ENCODE results near the gene HAVCR1.
"Not testable (repeated sequence)": the region's sequence is repeated elsewhere in the genome, so short reads cannot be mapped to it uniquely, and the experiment has no call there.

The HAVCR1 gene

DNA sequence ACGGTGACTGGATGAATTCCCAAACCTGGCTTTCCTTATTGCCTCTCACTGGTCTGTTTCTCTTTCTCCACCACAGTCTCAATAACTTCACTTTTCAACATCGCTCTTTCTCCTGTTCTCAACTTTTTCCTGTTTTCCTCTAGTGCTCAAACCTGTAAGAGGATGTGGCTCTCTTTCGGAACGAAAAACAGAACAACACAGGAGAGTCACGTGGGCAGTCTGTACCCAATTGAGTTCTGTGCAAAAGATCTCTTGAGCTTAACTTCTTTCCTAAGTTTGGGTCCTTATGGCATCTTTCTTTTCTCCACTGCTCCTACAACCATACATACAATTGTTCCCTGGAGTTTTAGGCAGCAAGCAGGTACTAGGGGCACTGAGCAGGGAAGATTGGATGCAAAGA is 8.9 kb downstream of the HAVCR1 start:
- no peak for DNase-seq (ENCODE audit: low read depth in 2 of 2)

DNA sequence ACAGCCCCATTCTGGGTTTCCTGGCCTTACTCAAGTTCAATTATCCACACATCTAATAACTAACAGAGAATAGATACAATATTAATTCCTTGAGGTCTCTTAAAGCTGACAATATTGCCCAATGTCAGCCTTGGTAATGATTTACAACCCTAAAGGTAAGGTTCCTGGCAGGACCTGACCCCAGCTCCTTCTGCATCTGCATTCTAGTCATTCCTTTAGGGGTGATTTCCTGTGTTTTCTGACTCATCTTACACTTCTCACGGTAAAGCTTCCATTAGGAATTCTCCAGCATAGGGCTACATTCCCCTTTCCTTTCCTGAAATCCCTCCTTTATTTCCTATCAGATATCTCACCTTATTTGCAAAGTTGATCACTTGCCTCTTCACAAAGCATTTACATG is 9.3 kb downstream of the HAVCR1 start:
- no peak for DNase-seq (ENCODE audit: low read depth in 2 of 2)

DNA sequence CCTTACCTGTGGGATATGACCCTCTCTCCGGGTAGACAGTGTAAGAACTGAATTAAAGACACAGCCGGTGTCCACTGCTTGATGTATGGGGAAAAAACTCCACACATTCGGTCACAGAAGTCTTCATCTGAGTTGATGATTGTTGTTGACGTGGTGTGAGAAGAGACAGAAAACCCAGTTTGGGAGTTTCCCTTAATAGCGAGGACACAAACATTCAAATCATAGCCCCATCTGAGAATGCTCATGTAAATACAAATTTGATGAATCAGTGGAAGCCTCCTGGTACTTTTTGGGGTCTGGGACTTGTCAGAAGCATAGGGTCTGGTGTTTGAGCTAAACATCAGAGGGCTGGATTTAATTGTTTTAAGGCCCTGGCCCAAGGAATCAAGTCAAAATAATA is 11.0 kb downstream of the HAVCR1 start:
- no peak for DNase-seq (ENCODE audit: low read depth in 2 of 2)

DNA sequence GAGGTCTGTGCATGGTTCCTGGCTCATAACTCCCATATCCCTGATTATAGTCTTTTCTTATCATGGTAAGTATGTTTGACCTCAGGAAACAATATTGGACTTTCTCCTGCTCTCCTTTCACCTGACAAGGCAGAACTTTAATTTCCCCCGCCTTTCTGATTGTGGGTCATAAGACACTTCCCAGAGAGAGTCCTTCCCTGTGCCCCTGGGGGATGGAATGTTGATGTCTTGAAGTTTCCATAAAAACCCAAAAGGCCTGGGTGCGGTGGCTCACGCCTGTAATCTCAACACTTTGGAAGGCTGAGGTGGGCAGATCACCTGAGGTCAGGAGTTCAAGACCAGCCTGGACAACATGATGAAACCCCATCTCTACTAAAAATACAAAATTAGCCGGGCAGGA is 11.9 kb downstream of the HAVCR1 start:
- DNase-seq (ENCODE audit: low read depth in 2 of 2), result not testable (repeated sequence)

DNA sequence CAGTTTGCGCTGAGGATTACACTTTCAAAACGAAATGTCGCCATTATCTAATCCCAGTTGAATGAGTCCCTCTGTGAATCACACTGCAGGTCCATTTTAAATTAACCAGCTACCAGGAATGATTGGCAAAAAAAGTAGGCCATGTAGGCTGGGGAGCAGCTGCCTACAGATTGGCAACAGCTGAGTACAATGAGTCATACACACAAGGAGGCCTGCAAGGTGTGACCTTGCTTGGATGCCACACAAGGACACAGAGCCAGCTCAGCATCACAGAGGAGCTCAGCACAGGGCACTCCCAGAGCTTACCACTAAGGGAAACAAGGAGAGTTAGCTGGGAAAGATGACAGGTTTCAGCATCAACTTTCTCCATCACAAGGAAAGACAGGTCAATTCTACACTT is 12.9 kb downstream of the HAVCR1 start:
- DNase-seq (ENCODE audit: low read depth in 2 of 2), result no peak

DNA sequence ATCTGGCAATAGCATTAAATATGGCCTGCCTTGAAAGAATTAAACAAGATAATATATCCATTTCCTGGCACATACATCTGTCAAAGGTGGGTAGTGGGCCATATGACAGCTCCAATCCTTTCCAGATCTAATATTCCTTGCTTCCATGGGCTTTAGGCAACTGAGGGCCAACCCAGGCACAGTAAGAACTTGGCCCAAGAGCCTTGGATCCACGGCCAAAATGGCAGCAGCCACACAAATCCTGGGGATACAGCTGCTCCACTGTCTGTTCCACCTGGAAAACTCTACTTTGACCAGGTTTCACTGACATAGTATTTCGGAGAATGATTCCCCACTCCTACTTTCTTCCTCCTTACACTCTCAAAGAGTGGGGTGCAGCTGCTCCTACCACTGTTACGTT is 13.3 kb downstream of the HAVCR1 start:
- no peak for DNase-seq (ENCODE audit: low read depth in 2 of 2)

DNA sequence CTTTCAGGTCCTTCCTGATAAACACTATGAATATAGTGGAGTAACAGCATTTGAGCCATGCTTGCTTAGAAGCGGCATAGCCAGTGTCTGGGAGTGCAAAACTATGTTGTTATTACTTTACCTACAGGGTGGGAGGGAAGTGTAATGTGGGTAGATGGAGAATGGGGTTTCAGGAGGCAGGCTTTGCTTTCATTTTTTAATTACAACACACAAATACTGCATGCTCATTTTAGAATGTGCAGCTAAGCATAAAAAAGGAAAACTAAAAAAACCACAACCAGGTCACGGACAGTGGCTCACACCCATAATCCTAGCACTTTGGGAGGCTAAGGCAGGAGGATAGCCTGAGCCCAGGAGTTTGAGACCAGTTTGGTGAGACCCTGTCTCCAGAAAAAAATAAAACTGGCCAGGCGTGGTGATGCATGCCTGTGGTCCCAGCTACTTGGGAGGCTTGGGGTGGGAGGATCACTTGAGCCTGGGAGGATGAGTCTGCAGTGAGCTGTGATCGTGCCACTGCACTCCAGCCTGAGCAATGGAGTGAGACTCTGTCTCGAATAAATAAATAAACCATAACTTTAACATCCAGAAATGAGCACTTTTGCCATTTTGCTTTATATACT is 20.2 kb downstream of the HAVCR1 start:
- DNase-seq (ENCODE audit: low read depth in 2 of 2), result no peak

DNA sequence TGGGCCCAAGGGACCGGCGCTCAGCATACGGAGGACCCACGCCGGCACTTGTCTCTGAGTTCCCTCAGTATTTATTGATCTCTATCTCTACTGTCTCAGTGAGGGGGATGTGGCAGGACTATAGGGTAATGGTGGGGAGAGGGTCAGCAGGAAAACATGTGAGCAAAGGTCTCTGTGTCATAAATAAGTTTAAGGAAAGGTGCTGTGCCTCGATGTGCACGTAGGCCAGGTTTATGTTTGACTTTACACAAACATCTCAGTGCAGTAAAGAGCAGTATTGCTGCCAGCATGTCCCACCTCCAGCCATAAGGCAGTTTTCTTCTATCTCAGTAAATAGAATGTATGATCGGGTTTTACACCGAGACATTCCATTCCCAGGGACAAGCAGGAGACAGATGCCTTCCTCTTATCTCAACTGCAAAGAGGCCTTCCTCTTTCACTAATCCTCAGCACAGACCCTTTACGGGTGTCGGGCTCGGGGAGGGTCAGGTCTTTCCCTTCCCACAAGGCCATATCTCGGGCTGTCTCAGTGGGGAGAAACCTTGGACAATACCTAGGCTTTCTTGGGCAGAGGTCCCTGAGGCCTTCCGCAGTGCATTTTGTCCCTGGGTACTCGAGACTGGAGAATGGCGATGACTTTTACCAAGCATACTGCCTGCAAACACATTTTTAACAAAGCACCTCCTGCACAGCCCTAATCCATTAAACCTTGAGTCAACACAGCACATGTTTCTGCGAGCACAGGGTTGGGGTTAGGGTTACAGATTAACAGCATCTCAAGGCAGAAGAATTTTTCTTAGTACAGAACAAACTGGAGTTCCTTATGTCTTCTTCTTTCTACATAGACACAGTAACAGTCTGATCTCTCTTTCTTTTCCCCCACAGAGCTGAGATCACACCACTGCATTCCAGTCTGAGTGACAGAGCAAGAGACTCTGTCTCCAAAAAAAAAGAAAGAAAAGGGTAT is 24.5 kb downstream of the HAVCR1 start:
- not testable (repeated sequence) for DNase-seq (ENCODE audit: low read depth in 2 of 2)

DNA sequence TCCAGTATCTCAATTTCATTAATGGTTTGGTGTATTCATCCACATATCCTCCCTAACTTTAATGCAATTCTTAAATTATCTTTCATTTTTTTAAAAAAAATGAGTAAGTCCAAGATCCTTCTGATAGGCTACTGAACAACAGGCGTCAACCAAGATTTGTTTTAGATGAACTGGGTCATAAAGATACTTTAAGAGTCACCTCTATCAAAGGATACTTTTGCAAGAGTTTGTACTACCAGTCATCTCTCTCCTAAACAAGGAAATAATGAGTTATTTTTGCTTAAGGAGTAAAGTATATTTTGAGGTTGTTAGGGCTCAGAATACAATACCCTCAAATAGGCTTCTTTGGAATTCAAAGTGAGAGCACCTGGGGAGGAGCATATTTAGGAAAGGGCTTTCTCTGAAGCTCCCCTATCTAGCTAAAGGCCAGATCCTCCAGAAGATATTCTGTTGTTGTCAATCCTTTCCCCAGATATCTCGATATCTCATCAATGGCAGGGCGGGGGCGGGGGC is 25.8 kb downstream of the HAVCR1 start:
- no peak for DNase-seq (ENCODE audit: low read depth in 2 of 2)

DNA sequence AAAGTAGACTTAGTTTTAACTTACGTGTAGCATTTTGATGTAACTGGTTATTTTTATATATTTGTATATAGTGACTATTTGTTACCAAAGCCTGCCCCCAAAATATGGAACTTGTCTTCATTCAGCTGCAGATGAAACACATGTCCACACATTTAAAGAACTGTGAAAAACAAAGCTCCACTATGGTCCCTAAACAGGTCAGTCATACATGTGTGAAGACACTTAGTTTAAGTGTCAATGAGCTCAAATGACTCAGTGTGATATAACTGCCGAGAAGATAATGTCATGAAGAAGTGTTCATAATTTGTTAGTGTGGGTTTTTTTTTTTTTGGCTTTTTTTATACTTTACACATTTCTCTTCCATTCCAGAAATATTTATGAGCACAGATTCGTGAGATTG is 28.2 kb downstream of the HAVCR1 start:
- DNase-seq (ENCODE audit: low read depth in 2 of 2), result no peak

DNA sequence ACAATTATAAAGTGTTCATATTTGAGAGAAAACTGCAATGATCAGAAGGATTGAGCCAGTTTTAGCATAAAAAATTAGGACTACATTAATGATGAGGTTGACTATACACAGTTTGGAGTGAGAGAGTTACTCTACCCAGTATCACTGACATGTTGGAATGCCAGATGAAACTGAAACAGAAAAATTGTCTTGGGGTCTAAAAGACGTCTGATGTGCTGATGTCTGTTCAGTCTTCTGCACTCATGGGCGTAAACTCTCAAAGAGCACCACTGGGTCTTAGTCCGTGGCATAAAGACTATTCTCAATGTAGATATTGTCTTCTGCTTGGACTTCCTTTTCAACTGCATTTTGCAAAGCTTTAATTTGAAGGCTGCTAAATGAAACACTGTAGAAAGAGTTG is 29.5 kb downstream of the HAVCR1 start:
- no peak for DNase-seq (ENCODE audit: low read depth in 2 of 2)

DNA sequence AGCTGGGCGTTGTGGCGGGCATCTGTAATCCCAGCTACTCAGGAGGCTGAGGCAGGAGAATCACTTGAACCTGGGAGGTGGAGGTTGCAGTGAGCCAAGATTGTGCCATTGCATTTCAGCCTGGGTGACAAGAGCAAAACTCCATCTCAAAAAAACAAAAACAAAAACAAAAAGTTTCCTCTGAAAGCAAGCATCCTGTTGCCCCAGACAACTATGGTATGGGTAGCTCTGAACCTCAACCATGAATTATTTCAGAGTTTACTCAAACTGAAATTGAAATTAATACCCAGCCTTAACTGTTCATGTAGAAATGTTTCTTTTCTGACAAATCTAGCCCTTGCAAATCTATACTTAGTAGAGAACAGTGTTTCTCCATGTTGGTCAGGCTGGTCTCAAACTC is 31.3 kb downstream of the HAVCR1 start:
- not testable (repeated sequence) for DNase-seq (ENCODE audit: low read depth in 2 of 2)

DNA sequence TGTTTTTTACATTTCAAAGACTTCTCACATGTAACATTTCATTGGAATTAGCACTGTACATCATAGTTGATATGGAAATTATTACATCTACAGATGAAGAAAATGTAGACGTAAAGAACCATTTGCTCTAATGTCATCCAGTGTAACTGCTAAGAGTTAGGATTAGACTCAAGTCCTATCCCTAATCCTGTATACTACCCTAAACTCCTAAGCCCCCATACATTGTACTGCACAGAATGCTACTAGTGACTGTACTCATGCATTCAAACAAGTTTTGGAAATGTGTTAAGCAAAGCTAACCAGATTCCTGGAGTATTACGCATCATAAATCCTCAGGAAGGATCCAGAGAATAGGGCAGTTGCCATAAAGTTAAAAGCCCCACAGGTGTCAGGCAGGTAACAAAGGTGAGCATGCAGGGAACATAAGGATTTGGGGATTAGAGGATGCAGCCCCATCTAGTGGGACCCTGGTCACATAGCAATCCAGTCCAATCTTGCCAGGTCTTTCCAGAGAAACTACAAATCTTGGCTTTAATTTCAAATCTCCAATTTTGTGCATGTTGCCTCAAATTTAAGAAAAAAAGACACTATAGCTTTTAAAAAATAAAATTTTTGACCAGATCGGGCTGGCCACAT is 32.0 kb downstream of the HAVCR1 start:
- no peak for DNase-seq (ENCODE audit: low read depth in 2 of 2)

DNA sequence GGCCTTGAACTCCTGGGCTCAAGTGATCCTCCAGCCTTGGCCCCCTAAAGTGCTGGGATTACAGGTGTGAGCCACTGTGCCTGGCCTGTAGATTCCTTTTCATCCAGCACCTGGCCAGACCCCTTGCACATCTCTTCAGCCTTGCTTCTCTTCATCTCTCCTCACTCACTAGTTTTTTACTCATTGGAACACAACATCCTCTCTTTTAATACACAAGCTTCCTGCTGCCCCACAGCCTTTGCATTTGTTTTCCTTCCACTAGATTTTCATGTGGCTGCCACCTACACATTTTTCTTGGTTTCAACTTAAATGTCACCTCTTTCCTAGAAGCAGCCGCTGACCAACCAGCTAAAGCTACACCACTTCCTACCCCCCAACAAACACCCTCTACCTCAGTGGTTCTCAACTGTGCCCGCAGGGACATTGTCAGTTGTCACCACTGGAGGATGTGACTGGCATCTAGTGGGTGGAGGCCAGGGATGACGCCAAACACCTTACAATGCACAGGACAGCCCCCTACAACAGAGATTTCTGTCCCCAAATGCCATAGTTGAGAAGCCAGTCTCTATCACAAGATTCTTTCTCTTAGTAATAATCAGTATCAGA is 33.7 kb downstream of the HAVCR1 start:
- no peak for DNase-seq (ENCODE audit: low read depth in 2 of 2)

DNA sequence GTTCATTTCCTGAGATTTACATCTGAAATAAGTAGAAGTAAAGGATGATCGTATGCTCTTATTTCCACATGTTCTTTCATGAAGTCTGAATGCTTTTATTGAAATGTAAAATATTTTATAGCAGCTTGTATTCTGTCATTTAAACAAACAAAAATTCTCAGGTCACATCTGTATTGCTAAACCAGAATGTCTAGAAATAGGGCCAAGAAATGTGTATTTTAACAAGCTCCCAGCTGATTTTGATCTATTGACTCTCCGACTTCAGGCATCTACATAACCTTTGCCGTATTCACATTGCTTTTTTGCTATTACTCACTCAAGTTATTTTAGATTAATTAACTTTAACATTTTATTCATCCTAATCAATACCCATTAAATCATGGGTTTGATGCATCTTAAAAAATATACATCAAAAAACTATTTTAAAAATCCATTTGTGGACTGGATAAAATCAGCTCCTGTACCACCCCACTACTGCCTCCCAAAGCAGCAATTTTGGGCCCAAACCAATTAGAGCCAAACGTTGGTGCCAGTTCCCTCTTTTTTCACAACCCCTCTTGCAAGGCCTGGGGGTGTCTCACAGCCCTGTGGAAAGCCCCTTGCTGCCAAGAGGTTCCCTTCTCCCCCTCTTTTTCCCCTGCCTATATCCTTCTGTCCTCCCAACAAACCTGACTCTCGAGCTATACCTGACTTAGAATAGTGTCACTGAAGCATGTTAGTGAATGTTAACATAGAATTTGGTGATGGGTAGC is 34.5 kb downstream of the HAVCR1 start:
- no peak for DNase-seq (ENCODE audit: low read depth in 2 of 2)

DNA sequence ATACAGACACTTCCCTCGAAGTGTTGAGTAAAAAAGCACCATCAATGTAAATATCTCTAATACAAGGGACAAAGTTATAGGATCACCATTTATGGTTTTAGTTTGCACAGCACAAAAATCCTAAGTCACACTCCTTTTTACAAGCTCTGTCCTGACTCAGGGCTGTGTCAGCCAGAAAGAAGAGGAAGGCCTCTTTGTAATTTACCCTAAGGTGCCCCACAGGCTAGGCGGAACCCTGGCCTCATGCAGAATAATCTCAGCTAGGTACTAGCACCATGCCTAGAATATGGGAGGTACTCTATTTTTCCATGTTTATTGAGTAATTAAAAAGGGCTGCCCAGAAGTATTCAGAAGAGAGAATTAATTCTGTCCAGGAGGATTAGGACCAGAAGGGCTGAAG is 36.9 kb downstream of the HAVCR1 start:
- no peak for DNase-seq (ENCODE audit: low read depth in 2 of 2)

DNA sequence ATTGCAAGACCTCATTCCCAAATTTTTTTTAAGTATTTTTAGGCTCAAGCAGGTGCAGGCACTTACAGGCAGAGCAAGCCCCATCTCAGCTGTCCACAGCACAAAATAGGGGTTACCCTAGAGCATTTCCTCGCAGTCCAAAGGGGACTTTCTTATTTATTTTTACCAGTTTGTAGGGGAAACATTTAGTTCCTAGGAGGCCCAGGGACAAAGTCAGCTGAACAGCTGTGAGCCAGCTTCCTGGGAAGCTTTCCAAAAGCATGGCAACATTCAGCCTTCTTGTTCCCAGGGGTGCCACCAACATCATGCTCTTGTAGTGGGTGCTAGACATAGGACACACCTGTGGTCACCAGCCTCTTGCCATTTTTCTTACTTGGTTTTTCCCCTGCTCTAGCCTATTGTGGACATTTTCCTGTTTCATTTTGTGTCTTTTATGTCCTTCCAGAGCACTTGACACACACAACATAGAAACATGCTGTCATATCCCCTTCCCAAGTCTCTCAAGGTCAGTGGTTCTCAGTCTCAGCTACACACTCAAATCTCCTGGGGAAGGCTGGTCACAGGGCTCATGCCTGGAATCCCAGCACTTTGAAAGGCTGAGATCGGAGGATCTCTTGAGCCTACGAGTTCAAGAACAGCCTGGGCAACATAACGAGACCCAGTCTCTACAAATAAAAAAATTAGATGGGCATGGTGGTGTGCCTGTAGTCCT is 38.2 kb downstream of the HAVCR1 start:
- no peak for DNase-seq (ENCODE audit: low read depth in 2 of 2)

DNA sequence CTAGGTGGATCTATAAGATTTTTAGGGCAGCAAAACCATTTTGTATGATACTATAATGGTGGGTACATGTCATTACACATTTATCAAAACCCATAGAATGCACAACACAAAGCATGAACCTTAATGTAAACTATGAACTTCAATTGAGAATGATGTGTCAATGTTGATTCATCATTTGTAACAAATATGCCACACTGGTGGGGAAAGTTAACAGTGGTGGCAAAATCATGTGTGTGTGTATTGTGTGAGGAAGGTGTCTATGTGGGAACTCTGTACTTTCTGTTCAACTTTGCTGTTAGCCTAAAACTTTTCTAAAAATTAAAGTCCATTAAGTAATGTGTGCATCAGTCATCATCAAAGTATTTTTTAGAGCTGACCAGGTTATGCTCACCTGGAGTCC is 38.9 kb downstream of the HAVCR1 start:
- no peak for DNase-seq (ENCODE audit: low read depth in 2 of 2)

DNA sequence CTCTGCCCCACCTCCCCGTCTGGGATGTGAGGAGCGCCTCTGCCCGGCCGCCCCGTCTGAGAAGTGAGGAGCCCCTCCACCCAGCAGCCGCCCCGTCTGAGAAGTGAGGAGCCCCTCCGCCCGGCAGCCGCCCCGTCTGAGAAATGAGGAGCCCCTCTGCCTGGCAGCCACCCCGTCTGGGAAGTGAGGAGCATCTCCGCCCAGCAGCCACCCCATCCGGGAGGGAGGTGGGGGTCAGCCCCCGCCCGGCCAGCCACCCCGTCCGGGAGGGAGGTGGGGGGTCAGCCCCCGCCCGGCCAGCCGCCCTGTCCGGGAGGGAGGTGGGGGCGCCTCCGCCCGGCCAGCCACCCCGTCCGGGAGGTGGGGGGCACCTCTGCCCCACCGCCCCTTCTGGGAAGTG is 44.8 kb downstream of the HAVCR1 start:
- DNase-seq (ENCODE audit: low read depth in 2 of 2), result not testable (repeated sequence)

DNA sequence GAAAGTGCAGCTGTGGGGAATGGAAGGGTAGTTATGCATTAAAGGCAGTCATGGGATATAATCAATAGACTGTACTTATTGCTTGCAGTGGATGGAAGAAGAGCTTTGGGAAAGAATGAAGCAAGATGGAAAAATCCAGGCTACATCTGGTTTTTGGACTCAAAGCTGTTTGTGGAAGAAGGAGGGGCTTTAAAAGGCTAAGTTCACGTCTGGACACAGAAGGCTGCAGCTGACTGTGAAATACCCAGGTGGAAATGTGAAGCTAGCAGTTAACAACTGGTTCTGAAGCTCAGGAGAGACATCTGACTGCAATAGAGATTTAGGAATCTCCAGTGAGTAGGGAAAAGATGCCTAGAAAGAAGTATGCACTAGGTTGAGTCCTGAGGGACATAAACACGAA is 52.7 kb downstream of the HAVCR1 start:
- no peak for DNase-seq (ENCODE audit: low read depth in 2 of 2)

Data from stimulated activated CD4-positive, alpha-beta T cell treated with anti-CD3 and anti-CD28 coated beads, Interleukin-1b, Interleukin-23, amount 100 ng/mL, for 1 hour (primary cell).